Testis (tissue), 3 donors: ENCODE results near the gene SMC1B. TPM values are rescaled to one million over a fixed set of nuclear protein-coding genes. Genes with fewer than 3 reads are reported as not detected.
"Not testable (repeated sequence)": the region's sequence is repeated elsewhere in the genome, so short reads cannot be mapped to it uniquely, and the experiment has no call there.

Experiments used
- DNase-seq: peaks from one replicate; pipeline ENCODE4 v3.0.0-alpha.2; 2019
- H3K27ac ChIP-seq, 2 donors: fragments of 200-600 bp; sonication (generic); one replicate each; pipeline ENCODE4 v1.5.1; 2019
- H3K27me3 ChIP-seq: fragments of 200-600 bp; sonication (generic); one replicate; pipeline ENCODE4 v1.5.1; 2019
- H3K36me3 ChIP-seq: fragments of 200-600 bp; sonication (generic); one replicate; pipeline ENCODE4 v1.5.1; 2017; ENCODE audit warnings: low read depth; ENCODE audit errors: missing control alignments
- H3K4me1 ChIP-seq: fragments of 200-600 bp; sonication (generic); one replicate; pipeline ENCODE4 v1.5.1; 2019
- H3K4me3 ChIP-seq, 2 donors: fragments of 200-600 bp; sonication (generic); one replicate each; pipeline ENCODE4 v1.5.1; 2017 to 2019
- H3K9me3 ChIP-seq: fragments of 200-600 bp; sonication (generic); one replicate; pipeline ENCODE4 v1.5.1; 2017
- POLR2A ChIP-seq: fragments of 450-650 bp; IDR thresholded peaks from one replicate; pipeline ENCODE4 v1.6.1; 2017; ENCODE audit warnings: antibody characterized with exemption, mild to moderate bottlenecking, moderate library complexity
- WGBS, 2 donors: methylation state at CpG; one replicate each; pipeline ENCODE4 v1.1.5; 2018; 5-methylcytosine and 5-hydroxymethylcytosine counted together
- intact Hi-C: fragments of 100-400 bp; cut with DNase I; formaldehyde crosslinking; loops from one replicate; pipeline ENCODE4 v1.15.1; 2023; ENCODE audit warnings: low total_unique reads
- polyA plus RNA-seq: library from polyadenylated mRNA; stranded (reverse); fragments of 350-450 nt; fragmentation: Illumina TruSeq; extraction: RNeasy Lipid Tissue Mini Kit (QIAGEN cat#74804); gene quantifications from one replicate; pipeline ENCODE4 v1.2.3, GENCODE V29; 2014; ENCODE audit warnings: low read depth, low replicate concordance; ENCODE audit not compliant: insufficient read depth
- total RNA-seq, 2 donors: library from RNA; depleted of rRNA; stranded (reverse); fragments of >200 nt; gene quantifications; one replicate each; pipeline ENCODE4 v1.2.3, GENCODE V29; 2016
- TF ChIP-seq, protein P1 (sequence below), 3 experiments: fragments of 450-650 bp in 2 of 3; fragments of 200-600 bp in 1 of 3; sonication (generic) in 1 of 3; IDR thresholded peaks; one replicate each; pipeline ENCODE4 v1.5.1; 2016 to 2019; ENCODE audit warnings: antibody characterized with exemption in 3 of 3, mild to moderate bottlenecking in 2 of 3, moderate library complexity in 1 of 3

The SMC1B gene
- total and polyA plus RNA-seq, 3 donors from 2014 or later: 10.1 to 46.8 (median 24.7) TPM

DNA sequence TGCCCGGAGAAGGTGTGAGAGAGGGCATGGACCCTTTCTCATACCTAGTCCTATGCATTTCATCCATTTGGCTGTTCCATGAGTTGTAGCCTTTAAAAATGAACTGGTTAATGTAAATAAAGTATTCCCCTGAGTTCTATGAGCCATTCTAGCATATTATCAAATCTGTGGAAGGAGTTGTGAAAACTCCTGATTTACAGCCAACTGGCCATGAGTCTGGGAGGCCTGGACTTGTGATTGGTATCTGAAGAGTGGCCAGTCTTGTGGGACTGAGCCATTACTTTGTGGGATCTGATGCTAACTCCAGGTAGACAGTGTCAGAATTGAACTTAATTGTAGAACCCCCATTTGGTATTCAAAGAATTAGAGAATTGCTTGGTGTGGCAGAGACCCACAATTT lies 55.3 kb downstream of the SMC1B start:
- no peak for DNase-seq
- H3K4me3 ChIP-seq: no peak overlapping the region
- 95 to 100% methylated on average over 1 of the region's 1 CpG for WGBS, 2 donors
- TF ChIP-seq POLR2A: no peak
- TF ChIP-seq, protein P1, sequence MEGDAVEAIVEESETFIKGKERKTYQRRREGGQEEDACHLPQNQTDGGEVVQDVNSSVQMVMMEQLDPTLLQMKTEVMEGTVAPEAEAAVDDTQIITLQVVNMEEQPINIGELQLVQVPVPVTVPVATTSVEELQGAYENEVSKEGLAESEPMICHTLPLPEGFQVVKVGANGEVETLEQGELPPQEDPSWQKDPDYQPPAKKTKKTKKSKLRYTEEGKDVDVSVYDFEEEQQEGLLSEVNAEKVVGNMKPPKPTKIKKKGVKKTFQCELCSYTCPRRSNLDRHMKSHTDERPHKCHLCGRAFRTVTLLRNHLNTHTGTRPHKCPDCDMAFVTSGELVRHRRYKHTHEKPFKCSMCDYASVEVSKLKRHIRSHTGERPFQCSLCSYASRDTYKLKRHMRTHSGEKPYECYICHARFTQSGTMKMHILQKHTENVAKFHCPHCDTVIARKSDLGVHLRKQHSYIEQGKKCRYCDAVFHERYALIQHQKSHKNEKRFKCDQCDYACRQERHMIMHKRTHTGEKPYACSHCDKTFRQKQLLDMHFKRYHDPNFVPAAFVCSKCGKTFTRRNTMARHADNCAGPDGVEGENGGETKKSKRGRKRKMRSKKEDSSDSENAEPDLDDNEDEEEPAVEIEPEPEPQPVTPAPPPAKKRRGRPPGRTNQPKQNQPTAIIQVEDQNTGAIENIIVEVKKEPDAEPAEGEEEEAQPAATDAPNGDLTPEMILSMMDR (IDR thresholded peaks at IDR 0.05): no peak
- H3K27me3 ChIP-seq: no peaks in the 10 kb centered on the region
- intact Hi-C loops: no loop called here
- no peak overlapping the region for H3K27ac ChIP-seq
- no peaks in the 10 kb centered on the region for H3K4me1 ChIP-seq
- H3K36me3 ChIP-seq: no peaks in the 10 kb centered on the region
- no peaks in the 10 kb centered on the region for H3K9me3 ChIP-seq

DNA sequence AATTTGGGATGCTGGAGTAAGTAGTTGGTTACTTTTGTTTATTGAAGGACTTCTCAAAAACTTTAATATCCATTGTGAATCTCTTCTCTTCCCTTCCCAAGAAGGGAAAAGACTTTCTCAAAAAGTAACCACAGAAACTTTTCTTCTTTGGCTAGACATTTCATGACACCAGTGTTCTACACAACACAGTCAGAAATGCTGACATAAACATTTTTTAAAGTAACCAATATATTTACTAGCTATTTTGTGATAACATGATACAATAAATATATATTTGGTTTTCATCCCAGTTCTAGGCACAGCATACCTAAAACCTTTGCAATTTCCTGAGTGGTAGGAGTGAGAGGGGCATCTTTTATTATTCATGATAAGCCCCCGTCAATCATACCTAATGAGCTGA lies 55.9 kb downstream of the SMC1B start:
- no peaks in the 10 kb centered on the region for H3K36me3 ChIP-seq
- 96% methylated on average over 1 of the region's 1 CpG for WGBS, 2 donors
- intact Hi-C loops: no loop called here
- no peaks in the 10 kb centered on the region for H3K9me3 ChIP-seq
- no peak for DNase-seq
- no peak overlapping the region for H3K4me3 ChIP-seq
- no peak overlapping the region for H3K27ac ChIP-seq
- H3K27me3 ChIP-seq: no peaks in the 10 kb centered on the region
- TF ChIP-seq, protein P1 (IDR thresholded peaks at IDR 0.05): no peak
- TF ChIP-seq POLR2A: no peak
- no peaks in the 10 kb centered on the region for H3K4me1 ChIP-seq

DNA sequence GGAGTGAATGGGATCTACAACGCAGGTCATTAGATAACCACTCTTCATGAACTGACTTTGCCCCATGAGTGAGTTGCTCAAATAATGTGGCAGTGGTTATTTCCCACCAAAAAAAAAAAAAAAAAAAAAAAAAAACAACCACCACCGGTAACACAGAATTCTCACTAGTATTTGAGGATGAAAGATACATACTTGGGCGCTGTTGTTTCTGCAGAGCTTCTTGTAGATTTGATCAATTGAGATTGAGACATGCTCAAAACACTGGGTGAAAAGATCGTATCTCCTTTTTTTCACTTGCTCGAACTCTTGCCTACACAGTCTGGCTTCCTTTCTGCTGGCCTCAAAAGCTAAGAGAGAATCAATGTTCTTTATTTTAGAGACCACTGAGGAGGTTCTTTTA lies 59.6 kb downstream of the SMC1B start:
- TF ChIP-seq, protein P1 (IDR thresholded peaks at IDR 0.05): no peak
- no peak for TF ChIP-seq POLR2A
- intact Hi-C loops: no loop called here
- Histone ChIP-seq H3K9me3 (no peaks in the 10 kb centered on the region), H3K27ac (no peak overlapping the region), H3K4me3 (no peak overlapping the region), H3K4me1 (no peaks in the 10 kb centered on the region), H3K36me3 (no peaks in the 10 kb centered on the region), H3K27me3 (no peaks in the 10 kb centered on the region)
- 93% methylated on average over 5 of the region's 5 CpGs for WGBS, 2 donors
- DNase-seq: no peak

DNA sequence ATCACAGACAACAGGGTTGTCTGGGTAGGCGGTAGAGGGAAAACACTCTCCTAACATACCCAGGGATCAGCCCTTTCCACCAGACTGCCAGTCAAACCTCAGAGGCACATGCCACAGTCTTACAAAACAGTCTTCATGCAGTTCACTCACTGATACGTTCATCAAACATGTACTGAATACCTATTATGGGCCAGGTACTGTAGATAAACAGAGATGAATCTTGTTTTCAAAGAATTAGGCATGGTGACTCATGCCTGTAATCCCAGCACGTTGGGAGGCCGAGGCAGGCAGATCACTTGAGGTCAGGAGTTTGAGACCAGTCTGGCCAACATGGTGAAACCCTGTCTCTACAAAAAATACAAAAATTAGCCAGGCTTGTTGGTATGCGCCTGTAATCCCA lies 60.6 kb downstream of the SMC1B start:
- H3K9me3 ChIP-seq, intact Hi-C loops, DNase-seq, H3K4me3 ChIP-seq, H3K4me1 ChIP-seq, H3K36me3 ChIP-seq, H3K27me3 ChIP-seq, H3K27ac ChIP-seq: not testable (repeated sequence)
- WGBS, 2 donors: 93 to 94% methylated on average over 5 of the region's 5 CpGs

DNA sequence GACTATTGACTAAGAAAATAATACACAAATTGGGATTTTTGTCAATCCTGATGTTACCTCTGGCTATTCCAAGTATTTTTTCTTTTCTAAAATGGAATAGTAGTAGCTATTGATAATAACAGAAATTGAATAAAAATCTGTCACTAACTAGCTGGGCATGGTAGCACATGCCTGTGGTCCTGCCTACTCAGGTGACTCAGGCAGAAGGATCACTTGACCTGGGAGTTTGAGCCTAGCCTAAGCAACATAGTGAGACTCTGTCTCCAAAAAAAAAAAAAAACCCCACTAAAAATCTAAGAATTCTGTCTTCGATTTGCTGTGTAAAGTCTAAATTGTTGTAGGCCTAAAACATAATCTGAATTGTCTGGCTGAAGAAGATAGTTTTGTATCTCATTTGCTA lies 61.4 kb downstream of the SMC1B start:
- H3K27me3 ChIP-seq: no peaks in the 10 kb centered on the region
- TF ChIP-seq POLR2A: no peak
- TF ChIP-seq, protein P1 (IDR thresholded peaks at IDR 0.05): no peak

More for the DNA sequence above, 61.4 kb downstream of the SMC1B start:
- no peak for DNase-seq
- Histone ChIP-seq H3K36me3 (no peaks in the 10 kb centered on the region), H3K4me1 (no peaks in the 10 kb centered on the region), H3K4me3 (no peak overlapping the region), H3K9me3 (no peaks in the 10 kb centered on the region), H3K27ac (no peak overlapping the region)
- WGBS, 2 donors: 91 to 98% methylated on average over 1 of the region's 1 CpG
- intact Hi-C loops: no loop called here
